GM12878 (cell line): ENCODE results near the gene OSTN. TPM values are rescaled to one million over a fixed set of nuclear protein-coding genes. Genes with fewer than 3 reads are reported as not detected.
A peak's percentile ranks its signal among the peaks of the same experiment; 100 is the strongest.

ENCODE experiments used
- ATAC-seq: fragments of 200-7000 bp; cut with Tn5 transposase; 3 replicates; pipeline ENCODE4 v1.9.1; 2020; ENCODE audit warnings: mild to moderate bottlenecking, moderate library complexity
- BruUV-seq: library from RNA; stranded (reverse); fragments of 400-500 nt; replicated peaks from 2 replicates; lab custom pipeline; 2021; lab: Mats Ljungman, UMichigan
- CTCF ChIA-PET: fragments of 300-600 bp; sonication (Branson Sonifier 250); formaldehyde crosslinking; extraction: SDS; loops from one replicate; lab custom pipeline; 2021; ENCODE audit warnings: inconsistent platforms; lab: Yijun Ruan, JAX
- POLR2A ChIA-PET: fragments of 350-600 bp; formaldehyde crosslinking; extraction: SDS; loops from one replicate; lab custom pipeline; 2021; ENCODE audit warnings: inconsistent platforms; lab: Charles Lee
- RAD21 ChIA-PET: fragments of 300-600 bp; sonication (Branson Sonifier 250); formaldehyde crosslinking; loops from one replicate; lab custom pipeline; 2023; ENCODE audit warnings: antibody characterized with exemption; ENCODE audit not compliant: unreplicated experiment; lab: Charles Lee
- SMC1A ChIA-PET: fragments of 300-600 bp; sonication (Branson Sonifier 250); formaldehyde crosslinking; loops from one replicate; lab custom pipeline; 2023; ENCODE audit not compliant: unreplicated experiment, uncharacterized antibody; lab: Charles Lee
- DNase-seq: peaks from one replicate; pipeline ENCODE4 v3.0.0-alpha.2; 2011; ENCODE audit warnings: low read depth, low spot score
- FAIRE-seq: peaks from 3 replicates; lab custom pipeline; 2011; peaks lifted over from hg19 to GRCh38; lab: Jason Lieb, UNC
- H2AFZ ChIP-seq: 2 replicates; pipeline ENCODE4 v1.6.0; 2011; ENCODE audit warnings: low read depth, low read length, control low read depth; ENCODE audit not compliant: control insufficient read depth
- H3K27ac ChIP-seq: 2 replicates; pipeline ENCODE4 v1.5.1; 2011; ENCODE audit warnings: control low read depth; ENCODE audit not compliant: control insufficient read depth, insufficient read depth
- H3K27me3 ChIP-seq, 2 experiments: replicated peaks in 1 of 2; 2 replicates each; pipeline versions ENCODE4 v1.6.0 to v1.6.1; 2011; ENCODE audit warnings: low read length in 1 of 2; ENCODE audit not compliant: control insufficient read depth in 2 of 2, insufficient read depth in 2 of 2
- H3K36me3 ChIP-seq, 2 experiments: 2 replicates each; pipeline ENCODE4 v1.5.1; 2011; ENCODE audit warnings: low read length in 1 of 2; ENCODE audit not compliant: control insufficient read depth in 2 of 2, insufficient read depth in 2 of 2
- H3K4me1 ChIP-seq: 2 replicates; pipeline ENCODE4 v1.6.1; 2011; ENCODE audit warnings: mild to moderate bottlenecking, low read length, moderate library complexity, mixed read lengths; ENCODE audit not compliant: control insufficient read depth, insufficient read depth
- H3K4me2 ChIP-seq: 2 replicates; pipeline ENCODE4 v1.6.0; 2011; ENCODE audit warnings: control low read depth; ENCODE audit not compliant: control insufficient read depth, insufficient read depth
- H3K4me3 ChIP-seq: fragments of 200-600 bp; sonication (generic); 2 replicates; pipeline ENCODE4 v1.5.1; 2016
- H3K79me2 ChIP-seq: 2 replicates; pipeline ENCODE4 v1.6.0; 2011; ENCODE audit warnings: low read length; ENCODE audit not compliant: control insufficient read depth, insufficient read depth
- H3K9ac ChIP-seq: 2 replicates; pipeline ENCODE4 v1.8.0; 2011; ENCODE audit warnings: low read length, control low read depth, mixed read lengths; ENCODE audit not compliant: control insufficient read depth, insufficient read depth
- H3K9me3 ChIP-seq: replicated peaks from 3 replicates; pipeline ENCODE4 v1.5.1; 2011; ENCODE audit warnings: mild to moderate bottlenecking, low read length; ENCODE audit not compliant: control insufficient read depth, insufficient read depth
- H4K20me1 ChIP-seq: 2 replicates; pipeline ENCODE4 v1.6.0; 2011; ENCODE audit not compliant: control insufficient read depth, insufficient read depth
- CBX5 ChIP-seq: sonication (generic); IDR thresholded peaks from 2 replicates; pipeline ENCODE4 v1.6.1; 2016; ENCODE audit warnings: low read depth, moderate library complexity, mild to moderate bottlenecking, inconsistent platforms
- MTA2 ChIP-seq: fragments of 450-650 bp; IDR thresholded peaks from 2 replicates; pipeline ENCODE4 v1.6.1; 2016; ENCODE audit warnings: low read depth, mild to moderate bottlenecking, moderate library complexity
- SPI1 ChIP-seq: IDR thresholded peaks from 2 replicates; pipeline ENCODE4 v1.6.1; 2011; ENCODE audit warnings: low read depth, mild to moderate bottlenecking, low read length, moderate library complexity, borderline replicate concordance; ENCODE audit not compliant: insufficient read depth
- in situ Hi-C: fragments of 300-500 bp; cut with MboI; formaldehyde crosslinking; loops from 9 replicates; pipeline ENCODE4 v1.14.3; 2018; ENCODE audit warnings: mixed read lengths
- intact Hi-C: fragments of 100-400 bp; cut with micrococcal nuclease; formaldehyde crosslinking; loops from one replicate; pipeline ENCODE4 v1.14.2; 2022; ENCODE audit not compliant: unreplicated experiment
- polyA plus RNA-seq, 11 experiments: library from polyadenylated mRNA; depleted of rRNA in 4 of 11; unstranded in 6 of 11; stranded (reverse) in 5 of 11; fragments of >200 nt; fragmentation: Nextera tagmentation in 4 of 11; fragmentation: Illumina TruSeq in 1 of 11; extraction: Ambion mirVana in 4 of 11; extraction: Trizol in 1 of 11; gene quantifications; 1 replicate in 1 of 11; 2 replicates in 10 of 11; pipeline versions ENCODE4 v1.2.1 to v1.2.3, GENCODE V29; 2011 to 2016; ENCODE audit warnings: inconsistent platforms in 2 of 11, missing spikeins in 2 of 11, low read depth in 1 of 11
- total RNA-seq, 4 experiments: library from RNA; depleted of rRNA in 3 of 4; stranded (reverse); fragments of >200 nt in 3 of 4; fragmentation: Illumina TruSeq in 1 of 4; extraction: Trizol in 1 of 4; gene quantifications; 2 replicates each; pipeline versions ENCODE4 v1.2.1 to v1.2.3, GENCODE V29; 2013 to 2021
- TF ChIP-seq, protein P1 (sequence below): fragments of 450-650 bp; IDR thresholded peaks from 2 replicates; pipeline ENCODE4 v1.6.1; 2016; ENCODE audit warnings: mild to moderate bottlenecking

The OSTN gene
- total and polyA plus RNA-seq, 10 of the 15 experiments (the other 5 are each of a cell fraction or from before 2014, with no cell fraction given) = 0.04 to 0.27 (median 0.06) TPM; not detected in 6

DNA sequence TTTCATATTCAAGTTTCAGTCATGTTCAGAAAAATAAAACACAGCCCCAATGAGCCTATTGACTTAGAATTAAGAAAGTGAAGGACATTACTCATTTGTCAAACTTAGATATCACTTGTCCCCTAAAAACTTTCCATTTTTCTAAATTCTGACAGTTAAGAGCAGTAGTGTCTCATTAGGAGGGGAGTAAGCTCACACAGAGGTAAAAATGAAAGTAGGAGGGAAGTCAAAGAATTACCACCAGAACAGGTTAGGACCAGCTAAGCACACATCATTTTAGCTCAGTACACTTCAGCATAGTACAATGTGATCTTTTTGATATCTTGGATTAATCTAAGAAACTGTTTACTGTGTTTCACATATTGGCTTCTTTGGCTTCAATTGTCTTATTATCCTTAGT, 64.3 kb downstream of the OSTN start:
- no peaks in the 10 kb centered on the region for H3K36me3 ChIP-seq
- no peaks in the 10 kb centered on the region for H3K27me3 ChIP-seq
- H3K9ac ChIP-seq = no peak overlapping the region
- ATAC-seq = peak; percentile 98
- no peaks in the 10 kb centered on the region for H3K79me2 ChIP-seq
- H3K4me2 ChIP-seq = peak overlapping the region; percentile 54
- H2AFZ ChIP-seq = peak overlapping the region; percentile 51
- in situ Hi-C loops (no loop called here), intact Hi-C loops (no loop called here)
- peak; percentile 88 for FAIRE-seq
- RAD21 ChIA-PET = interaction anchor here (0.6 to 5.2 kb wide), 19 partner anchors 8 to 96 kb away, joined by 3 to 40 read pairs (median 7); partner anchors contain the start of gene UTS2B
- no peak for TF ChIP-seq CBX5
- TF ChIP-seq MTA2 = peak; percentile 62
- TF ChIP-seq SPI1 = 0 out of 2 replicates have a peak, but pooled peaks have one; percentile 10
- TF ChIP-seq, protein P1, sequence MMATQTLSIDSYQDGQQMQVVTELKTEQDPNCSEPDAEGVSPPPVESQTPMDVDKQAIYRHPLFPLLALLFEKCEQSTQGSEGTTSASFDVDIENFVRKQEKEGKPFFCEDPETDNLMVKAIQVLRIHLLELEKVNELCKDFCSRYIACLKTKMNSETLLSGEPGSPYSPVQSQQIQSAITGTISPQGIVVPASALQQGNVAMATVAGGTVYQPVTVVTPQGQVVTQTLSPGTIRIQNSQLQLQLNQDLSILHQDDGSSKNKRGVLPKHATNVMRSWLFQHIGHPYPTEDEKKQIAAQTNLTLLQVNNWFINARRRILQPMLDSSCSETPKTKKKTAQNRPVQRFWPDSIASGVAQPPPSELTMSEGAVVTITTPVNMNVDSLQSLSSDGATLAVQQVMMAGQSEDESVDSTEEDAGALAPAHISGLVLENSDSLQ = peak; percentile 32; the same call in 1 of the 2 replicates
- DNase-seq = no peak
- H4K20me1 ChIP-seq = no peaks in the 10 kb centered on the region
- no peaks in the 10 kb centered on the region for H3K9me3 ChIP-seq
- peaks cover 8% of the 10 kb centered on the region; the same call in 1 of the 2 replicates for H3K4me1 ChIP-seq
- peak overlapping the region; percentile 40 for H3K27ac ChIP-seq
- POLR2A ChIA-PET = interaction anchor here (0.9 to 1.7 kb wide), 5 partner anchors 10 to 92 kb away, joined by 3 to 5 read pairs (median 3); no protein-coding TSS in a partner anchor
- H3K4me3 ChIP-seq = peak overlapping the region; percentile 10; the same call in 1 of the 2 replicates
- no TSS peak for BruUV-seq
- SMC1A ChIA-PET = interaction anchor here (0.9 to 21.5 kb wide), 20 partner anchors 10 to 125 kb away, joined by 3 to 375 read pairs (median 6); partner anchors contain the start of gene UTS2B
- CTCF ChIA-PET = interaction anchor here (0.6 to 1.7 kb wide), 9 partner anchors 8 to 118 kb away, joined by 3 to 6 read pairs (median 4); no protein-coding TSS in a partner anchor
